NOMO-1 treated with dmso at 0.1 percent for 144 hours (cell line): ENCODE data around the gene UNC93B1.

ENCODE experiments used
- DNase-seq: peaks from one replicate; lab custom pipeline; 2025; ENCODE audit not compliant: unreplicated experiment; lab: John Stamatoyannopoulos, UW

The UNC93B1 gene

DNA sequence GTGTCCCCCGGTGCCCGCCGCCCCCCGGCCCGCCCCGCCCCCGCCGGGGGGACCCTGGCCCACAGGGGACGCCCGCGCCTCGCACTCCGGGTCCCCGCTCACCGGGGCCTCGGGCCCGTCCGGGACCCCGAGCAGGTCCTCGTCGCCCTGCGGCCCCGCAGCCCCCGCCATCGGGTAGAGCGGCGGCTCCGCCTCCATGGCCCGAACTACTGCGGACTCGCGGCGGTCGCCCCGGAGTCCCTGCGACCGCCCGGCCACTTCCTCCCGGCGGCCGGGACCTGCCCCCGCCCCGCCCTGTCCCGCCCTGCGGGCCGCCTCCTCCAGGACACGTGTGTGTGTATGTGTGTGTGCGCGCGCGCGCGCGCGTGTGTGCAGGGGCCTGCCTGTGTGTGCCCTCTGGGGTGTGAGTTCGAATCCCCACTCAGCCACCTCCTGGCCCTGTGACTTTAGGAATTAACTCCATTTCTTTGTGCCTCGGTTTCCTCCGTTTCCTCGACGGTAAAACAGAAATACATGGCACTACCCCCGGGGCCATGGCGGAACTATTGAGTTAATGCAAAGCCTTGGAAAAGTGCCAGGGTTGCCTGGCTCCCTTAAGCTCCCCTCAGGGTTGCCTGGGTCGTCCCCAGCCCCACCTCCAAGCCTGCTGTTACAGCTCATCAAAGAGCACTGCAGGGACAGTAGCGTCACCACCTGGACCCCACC is at the start of gene UNC93B1:
UNC93B1 (minus strand) TSS at position 252 of the 705 bp plus-strand sequence; CDS start at position 198, 54 bp downstream.
- DNase-seq: peak; percentile 83

GRCh38 chr11:68053117-68053516 is 49.2 kb upstream of the UNC93B1 start:
- DNase-seq: no peak

DNA sequence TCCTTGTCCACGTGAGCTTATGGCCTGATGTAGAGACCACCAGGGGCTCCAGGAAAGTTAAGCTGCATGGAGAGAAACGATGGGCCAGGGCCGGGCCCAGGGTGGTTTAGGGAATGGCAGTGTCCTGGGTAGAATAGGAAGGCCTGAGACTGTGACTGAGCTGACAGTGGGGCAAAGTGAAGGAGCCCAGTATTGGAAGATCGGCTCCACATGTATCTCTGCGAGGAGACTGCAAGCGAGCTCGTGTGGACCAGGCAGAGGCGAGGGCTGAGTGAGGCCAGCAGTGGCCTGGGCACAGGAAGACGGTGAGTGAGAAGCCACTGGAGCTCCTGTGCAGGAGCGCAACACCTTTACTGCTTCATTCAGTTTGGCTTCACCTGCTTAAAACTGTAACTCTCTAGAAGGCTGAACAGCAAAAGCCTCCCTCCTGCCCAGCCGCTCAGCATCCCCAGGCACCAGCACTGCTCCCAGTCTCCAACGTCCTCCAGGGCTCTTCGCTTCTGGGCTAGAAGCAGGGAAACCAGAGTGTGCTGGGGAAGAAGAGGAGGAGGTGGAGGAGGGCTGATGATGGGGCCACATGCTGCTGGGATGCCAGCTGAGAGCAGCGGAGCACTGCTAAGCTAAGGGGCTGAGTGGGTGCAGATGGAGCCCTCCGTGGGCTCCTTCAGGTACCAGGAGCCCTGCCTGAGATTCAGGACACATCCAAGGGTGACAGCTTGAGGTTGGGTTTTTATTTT is 48.4 kb upstream of the UNC93B1 start:
- no peak for DNase-seq

DNA sequence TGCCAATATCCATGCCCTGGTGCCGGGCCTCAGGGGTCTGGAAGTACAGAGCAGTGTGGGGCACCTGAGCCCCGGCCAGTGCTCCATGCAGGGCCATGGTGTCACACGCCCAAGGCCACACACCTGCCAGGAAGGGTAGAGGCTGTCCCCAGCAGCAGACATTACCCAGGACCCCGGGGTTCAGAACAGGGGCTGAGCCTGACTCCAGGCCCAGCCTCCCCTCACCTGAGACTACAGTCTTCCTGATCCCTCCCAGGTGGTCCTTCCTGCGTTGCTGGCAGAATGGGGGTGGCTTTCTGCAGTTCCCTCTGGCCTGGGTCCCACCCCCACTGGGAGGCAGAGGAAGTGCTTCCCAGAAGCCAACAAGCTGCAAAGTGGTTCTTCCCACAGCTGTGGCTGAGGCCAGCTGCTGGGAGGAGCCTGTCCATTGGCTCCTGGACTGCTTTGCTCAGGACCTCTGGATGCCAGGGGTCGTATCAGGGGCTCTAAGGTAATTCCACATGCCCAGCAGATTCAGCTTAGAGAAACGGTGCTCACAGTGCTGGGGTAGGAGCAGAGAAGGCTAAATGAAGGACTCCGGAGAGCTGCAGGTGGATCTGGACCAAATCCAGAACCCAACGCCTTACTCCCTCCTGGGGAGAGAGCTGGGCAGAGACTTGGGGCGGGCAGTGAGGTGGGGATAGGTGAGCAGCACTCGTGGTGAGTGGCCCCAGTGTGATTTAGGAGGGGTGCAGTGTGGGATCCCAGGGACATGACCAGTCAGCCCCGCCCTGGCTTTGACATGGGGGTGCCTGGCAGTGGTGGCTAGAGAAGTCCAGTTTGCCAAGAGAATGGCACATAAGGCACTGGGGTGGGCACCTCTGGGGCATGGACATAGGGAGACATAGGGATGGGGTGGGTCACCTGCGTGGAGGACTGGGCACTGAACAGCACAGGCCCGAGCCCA is 47.6 kb upstream of the UNC93B1 start:
- no peak for DNase-seq

- no peak for DNase-seq
Measured at GRCh38 chr11:68050371-68050841, 46.5 kb upstream of the UNC93B1 start.

GRCh38 chr11:68049509-68050370 is 45.8 kb upstream of the UNC93B1 start:
- DNase-seq: no peak

GRCh38 chr11:68048681-68049508 is 45.0 kb upstream of the UNC93B1 start:
- DNase-seq: no peak

DNA sequence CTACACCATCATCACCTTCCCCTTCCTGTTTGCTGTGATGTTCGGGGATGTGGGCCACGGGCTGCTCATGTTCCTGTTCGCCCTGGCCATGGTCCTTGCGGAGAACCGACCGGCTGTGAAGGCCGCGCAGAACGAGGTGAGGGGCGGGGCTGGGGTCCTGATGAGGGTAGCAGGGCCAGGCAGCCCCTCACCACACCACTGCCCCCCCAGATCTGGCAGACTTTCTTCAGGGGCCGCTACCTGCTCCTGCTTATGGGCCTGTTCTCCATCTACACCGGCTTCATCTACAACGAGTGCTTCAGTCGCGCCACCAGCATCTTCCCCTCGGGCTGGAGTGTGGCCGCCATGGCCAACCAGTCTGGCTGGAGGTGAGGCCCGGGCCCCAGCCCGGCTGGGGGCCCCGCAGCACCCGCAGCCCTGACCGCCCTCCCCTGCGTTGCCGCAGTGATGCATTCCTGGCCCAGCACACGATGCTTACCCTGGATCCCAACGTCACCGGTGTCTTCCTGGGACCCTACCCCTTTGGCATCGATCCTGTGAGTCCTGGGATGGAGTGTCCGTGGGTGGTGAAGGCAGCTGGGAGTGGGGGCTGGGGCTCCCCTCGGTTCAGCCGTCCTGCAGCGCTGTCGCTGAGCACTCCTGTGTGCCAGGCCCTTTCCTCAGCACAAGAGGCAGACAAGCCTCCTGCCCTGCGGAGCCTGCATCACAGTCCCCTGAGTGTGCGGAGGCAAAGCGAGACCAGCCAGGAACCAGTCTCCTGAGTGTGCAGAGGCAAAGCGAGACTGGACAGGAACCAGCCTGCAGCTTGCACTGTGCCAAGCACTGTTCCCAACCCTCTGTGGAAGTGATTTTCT is 43.8 kb upstream of the UNC93B1 start:
- no peak for DNase-seq

DNA sequence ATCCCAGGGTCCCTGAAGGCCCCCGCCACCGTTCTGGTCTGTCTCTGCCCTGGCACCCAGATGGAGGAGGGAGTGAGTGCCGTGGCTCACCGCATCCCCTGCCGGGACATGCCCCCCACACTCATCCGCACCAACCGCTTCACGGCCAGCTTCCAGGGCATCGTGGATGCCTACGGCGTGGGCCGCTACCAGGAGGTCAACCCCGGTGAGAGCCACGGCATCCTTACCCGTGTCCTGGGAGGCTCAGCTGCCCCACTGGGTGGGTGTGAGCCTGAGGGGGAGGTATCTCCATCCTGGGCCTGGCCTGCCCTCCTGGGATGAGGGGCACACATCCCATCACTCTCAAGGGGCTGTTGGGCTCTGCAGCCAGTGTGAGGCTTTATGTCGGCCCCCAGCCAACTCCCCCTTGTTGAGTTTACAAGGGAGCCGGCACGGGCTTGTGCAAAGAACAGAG is 41.0 kb upstream of the UNC93B1 start:
- DNase-seq: no peak

DNA sequence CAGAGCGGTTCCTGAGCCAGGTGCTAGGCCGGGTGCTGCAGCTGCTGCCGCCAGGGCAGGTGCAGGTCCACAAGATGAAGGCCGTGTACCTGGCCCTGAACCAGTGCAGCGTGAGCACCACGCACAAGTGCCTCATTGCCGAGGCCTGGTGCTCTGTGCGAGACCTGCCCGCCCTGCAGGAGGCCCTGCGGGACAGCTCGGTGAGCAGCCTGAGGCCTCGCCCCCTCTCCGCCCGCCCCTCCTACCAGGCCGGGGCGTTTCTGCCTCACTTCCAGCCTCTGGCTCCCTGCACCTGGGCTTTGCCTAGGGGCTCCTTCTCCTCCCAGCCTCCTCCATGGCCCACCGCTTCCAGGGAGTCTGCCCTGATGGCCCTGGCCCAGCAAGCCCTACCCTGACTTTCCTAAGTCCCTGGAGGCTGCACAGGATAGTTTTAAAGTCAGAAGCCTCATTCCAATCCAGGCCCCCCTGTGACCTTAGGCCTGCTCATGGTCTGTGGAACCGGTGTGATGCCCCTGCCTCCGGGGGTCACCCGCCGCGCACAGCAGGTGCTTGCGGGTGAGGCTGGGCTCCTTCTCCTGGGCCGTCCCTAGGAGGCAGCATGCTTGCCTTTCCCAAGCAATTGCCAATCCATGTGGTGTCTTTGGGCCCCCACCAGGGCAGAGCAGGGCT is 40.4 kb upstream of the UNC93B1 start:
- no peak for DNase-seq

DNA sequence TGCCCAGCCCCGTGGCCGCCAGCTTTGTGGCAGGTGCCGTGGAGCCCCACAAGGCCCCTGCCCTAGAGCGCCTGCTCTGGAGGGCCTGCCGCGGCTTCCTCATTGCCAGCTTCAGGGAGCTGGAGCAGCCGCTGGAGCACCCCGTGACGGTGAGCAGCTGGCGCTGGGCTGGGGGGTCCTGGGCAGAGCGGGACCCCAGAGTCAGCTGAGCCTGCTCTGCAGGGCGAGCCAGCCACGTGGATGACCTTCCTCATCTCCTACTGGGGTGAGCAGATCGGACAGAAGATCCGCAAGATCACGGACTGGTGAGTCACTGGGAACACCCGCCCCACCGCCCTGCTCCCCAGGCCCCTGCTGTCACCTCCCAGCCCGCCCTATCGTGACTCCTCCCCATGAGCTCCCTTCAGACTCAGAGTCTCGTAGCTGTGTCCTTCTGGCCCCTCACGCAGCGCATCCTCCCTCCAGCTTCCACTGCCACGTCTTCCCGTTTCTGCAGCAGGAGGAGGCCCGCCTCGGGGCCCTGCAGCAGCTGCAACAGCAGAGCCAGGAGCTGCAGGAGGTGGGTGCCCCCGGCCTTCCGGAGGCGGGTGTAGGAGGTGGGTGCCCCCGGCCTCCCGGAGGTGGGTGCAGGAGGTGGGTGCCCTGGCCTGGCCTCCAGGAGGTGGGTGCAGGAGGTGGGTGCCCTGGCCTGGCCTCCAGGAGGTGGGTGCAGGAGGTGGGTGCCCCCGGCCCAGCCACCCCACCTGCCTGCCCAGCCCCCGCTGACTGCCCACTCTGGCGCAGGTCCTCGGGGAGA is 39.6 kb upstream of the UNC93B1 start:
- no peak for DNase-seq

- no peak for DNase-seq
Measured at GRCh38 chr11:68043029-68043348, 39.1 kb upstream of the UNC93B1 start.

DNA sequence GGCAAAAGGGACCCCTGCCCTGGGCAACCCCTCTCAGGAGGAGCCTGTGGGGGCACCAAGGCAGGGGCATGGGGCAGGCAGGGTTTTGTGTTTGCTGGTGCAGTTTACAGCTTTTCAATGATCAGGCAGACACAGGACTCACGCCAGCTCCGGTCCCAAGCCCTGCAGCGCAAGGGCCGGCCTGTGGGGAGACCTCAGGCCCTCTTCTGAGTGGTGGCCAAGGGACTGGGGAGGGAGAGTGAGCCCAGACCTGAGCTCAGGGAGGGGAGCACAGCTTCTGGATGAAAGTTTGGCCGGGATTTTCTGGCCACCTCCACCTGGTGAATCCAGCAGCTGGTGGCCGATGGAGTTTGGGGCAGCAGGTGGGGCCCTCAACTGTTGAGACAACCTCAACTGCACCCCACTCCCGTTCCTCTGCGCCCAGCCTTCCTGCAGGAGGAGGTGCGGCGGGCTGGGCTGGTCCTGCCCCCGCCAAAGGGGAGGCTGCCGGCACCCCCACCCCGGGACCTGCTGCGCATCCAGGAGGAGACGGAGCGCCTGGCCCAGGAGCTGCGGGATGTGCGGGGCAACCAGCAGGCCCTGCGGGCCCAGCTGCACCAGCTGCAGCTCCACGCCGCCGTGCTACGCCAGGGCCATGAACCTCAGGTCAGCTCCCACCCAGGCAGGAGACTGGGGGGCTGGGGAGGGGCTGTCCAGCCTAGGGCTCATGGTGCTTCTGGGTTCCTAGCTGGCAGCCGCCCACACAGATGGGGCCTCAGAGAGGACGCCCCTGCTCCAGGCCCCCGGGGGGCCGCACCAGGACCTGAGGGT is 38.5 kb upstream of the UNC93B1 start:
- no peak for DNase-seq

DNA sequence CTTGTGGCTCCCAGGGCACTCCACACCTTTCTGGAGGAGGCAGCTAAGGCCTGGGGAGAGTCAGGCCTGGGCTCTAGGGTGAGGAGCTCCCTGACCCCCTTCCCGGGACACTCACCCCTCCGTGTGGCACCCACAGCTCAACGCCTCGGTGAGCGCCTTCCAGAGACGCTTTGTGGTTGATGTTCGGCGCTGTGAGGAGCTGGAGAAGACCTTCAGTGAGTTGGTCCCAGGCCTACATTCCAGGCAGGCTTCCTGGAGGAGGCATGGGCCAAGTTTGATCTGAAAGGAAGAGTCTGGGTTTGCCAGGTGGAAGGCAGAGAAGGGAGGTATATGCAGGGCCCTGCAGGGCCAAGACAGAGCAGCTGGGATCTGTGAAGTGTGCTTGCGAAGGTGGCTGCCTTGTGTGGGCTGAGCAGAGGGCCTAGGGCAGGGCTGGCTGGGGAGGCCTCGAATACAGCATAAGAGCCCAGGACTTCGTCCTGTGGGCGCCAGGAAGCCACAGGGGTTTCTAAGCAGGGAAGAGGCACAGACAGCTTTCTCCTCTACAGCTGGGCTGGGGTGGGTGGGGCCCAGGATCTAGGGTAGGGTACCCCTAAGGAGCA is 37.8 kb upstream of the UNC93B1 start:
- DNase-seq: no peak

DNA sequence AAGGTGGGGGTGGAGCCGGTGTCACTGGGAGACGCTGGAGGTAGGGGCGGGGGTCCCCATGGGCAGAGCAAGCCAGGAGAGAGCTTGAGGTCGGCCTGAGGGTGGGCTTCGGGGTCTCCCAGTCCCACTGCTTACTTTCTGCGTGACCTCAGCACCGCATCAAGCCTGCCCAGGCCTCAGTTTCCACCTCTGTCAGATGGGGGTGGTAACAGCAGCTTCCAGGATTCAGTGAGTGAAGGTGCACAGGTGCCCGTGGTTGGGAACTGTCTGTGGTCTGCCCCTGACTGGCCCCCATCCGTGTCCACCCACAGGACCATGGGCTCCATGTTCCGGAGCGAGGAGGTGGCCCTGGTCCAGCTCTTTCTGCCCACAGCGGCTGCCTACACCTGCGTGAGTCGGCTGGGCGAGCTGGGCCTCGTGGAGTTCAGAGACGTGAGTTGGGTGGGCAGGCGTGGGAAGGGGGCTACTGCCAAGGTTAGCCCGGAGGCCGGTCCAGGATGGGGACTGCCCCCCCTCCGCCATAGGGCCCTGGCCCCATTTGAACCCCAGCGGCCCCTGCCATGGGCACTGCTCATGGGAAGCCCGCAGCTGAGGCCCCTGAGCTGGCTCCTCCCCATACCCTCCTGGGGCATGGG is 37.2 kb upstream of the UNC93B1 start:
- DNase-seq: no peak
